ENCODE measurements around the gene LCP2. TPM values are rescaled to one million over a fixed set of nuclear protein-coding genes. Genes with fewer than 3 reads are reported as not detected.

The LCP2 gene
- total RNA-seq, 4 donors from 2014 or later = 1.5 to 8.9 (median 7.7) TPM; not detected in 1

GRCh38 chr5:170292179-170293104, 5.1 kb downstream of the LCP2 start:
- Histone ChIP-seq H3K27ac (no peak overlapping the region), H3K4me3 (no peak overlapping the region), H3K36me3 (no peaks in the 10 kb centered on the region), H3K4me1 (peaks cover 30% of the 10 kb centered on the region), H3K9me3 (no peaks in the 10 kb centered on the region), H3K27me3 (no peaks in the 10 kb centered on the region)
- no peak for TF ChIP-seq POLR2AphosphoS5 (IDR thresholded peaks at IDR 0.05)
- TF ChIP-seq, protein P1, sequence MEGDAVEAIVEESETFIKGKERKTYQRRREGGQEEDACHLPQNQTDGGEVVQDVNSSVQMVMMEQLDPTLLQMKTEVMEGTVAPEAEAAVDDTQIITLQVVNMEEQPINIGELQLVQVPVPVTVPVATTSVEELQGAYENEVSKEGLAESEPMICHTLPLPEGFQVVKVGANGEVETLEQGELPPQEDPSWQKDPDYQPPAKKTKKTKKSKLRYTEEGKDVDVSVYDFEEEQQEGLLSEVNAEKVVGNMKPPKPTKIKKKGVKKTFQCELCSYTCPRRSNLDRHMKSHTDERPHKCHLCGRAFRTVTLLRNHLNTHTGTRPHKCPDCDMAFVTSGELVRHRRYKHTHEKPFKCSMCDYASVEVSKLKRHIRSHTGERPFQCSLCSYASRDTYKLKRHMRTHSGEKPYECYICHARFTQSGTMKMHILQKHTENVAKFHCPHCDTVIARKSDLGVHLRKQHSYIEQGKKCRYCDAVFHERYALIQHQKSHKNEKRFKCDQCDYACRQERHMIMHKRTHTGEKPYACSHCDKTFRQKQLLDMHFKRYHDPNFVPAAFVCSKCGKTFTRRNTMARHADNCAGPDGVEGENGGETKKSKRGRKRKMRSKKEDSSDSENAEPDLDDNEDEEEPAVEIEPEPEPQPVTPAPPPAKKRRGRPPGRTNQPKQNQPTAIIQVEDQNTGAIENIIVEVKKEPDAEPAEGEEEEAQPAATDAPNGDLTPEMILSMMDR (IDR thresholded peaks at IDR 0.05) = no peak
- TF ChIP-seq EP300 (IDR thresholded peaks at IDR 0.05) = no peak
- TF ChIP-seq POLR2A (IDR thresholded peaks at IDR 0.05) = no peak
- WGBS = 93% methylated on average over 4 of the region's 4 CpGs
- DNase-seq (ENCODE audit: low spot score in 2 of 2) = no peak

GRCh38 chr5:170290498-170290897, 7.1 kb downstream of the LCP2 start:
- Histone ChIP-seq H3K36me3 (no peaks in the 10 kb centered on the region), H3K27ac (no peak overlapping the region), H3K4me1 (peaks cover 30% of the 10 kb centered on the region), H3K9me3 (no peaks in the 10 kb centered on the region), H3K27me3 (no peaks in the 10 kb centered on the region), H3K4me3 (no peak overlapping the region)
- TF ChIP-seq, protein P1 (IDR thresholded peaks at IDR 0.05) = no peak
- no peak for TF ChIP-seq EP300 (IDR thresholded peaks at IDR 0.05)
- TF ChIP-seq POLR2AphosphoS5 (IDR thresholded peaks at IDR 0.05) = no peak
- no peak for TF ChIP-seq POLR2A (IDR thresholded peaks at IDR 0.05)
- 86% methylated on average over 3 of the region's 3 CpGs for WGBS
- DNase-seq (ENCODE audit: low spot score in 2 of 2) = no peak

- H3K36me3 ChIP-seq = no peaks in the 10 kb centered on the region
- no peak overlapping the region for H3K4me3 ChIP-seq
- no peaks in the 10 kb centered on the region for H3K9me3 ChIP-seq
- peaks cover 30% of the 10 kb centered on the region for H3K4me1 ChIP-seq
- H3K27me3 ChIP-seq = no peaks in the 10 kb centered on the region
- DNase-seq (ENCODE audit: low spot score in 2 of 2) = no peak
- no peak for TF ChIP-seq POLR2A (IDR thresholded peaks at IDR 0.05)
- TF ChIP-seq EP300 (IDR thresholded peaks at IDR 0.05) = no peak
- TF ChIP-seq POLR2AphosphoS5 (IDR thresholded peaks at IDR 0.05) = no peak
- TF ChIP-seq, protein P1 (IDR thresholded peaks at IDR 0.05) = no peak
- WGBS = 56% methylated on average over 4 of the region's 4 CpGs
- H3K27ac ChIP-seq = no peak overlapping the region
Measured at GRCh38 chr5:170289764-170290163, 7.8 kb downstream of the LCP2 start.

DNA sequence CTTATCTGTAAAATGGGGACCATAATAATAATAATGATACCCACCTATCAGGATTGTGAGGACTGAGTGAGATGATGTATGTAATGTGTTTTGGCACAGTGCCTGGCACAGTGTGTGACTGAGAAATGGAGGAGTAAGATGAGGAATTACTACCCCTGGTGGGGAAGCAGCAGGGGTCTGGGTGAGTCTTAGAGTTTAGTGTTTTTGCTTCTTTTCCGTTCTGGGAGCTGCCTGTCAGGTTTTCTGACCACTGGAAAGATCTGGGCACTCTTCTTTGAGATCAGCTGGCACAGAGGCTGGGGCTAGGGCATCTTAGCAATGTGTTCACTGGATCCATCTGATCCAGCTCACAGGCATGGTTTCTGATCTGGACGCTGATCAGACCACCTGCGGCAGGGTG, 8.5 kb downstream of the LCP2 start:
- WGBS = 39% methylated on average over 3 of the region's 3 CpGs
- no peaks in the 10 kb centered on the region for H3K36me3 ChIP-seq
- no peak for TF ChIP-seq POLR2AphosphoS5 (IDR thresholded peaks at IDR 0.05)
- TF ChIP-seq POLR2A (IDR thresholded peaks at IDR 0.05) = no peak
- TF ChIP-seq, protein P1 (IDR thresholded peaks at IDR 0.05) = no peak
- no peak for TF ChIP-seq EP300 (IDR thresholded peaks at IDR 0.05)

GRCh38 chr5:170288551-170288950, 9.0 kb downstream of the LCP2 start:
- Histone ChIP-seq H3K4me3 (no peak overlapping the region), H3K27ac (no peak overlapping the region), H3K9me3 (no peaks in the 10 kb centered on the region), H3K36me3 (no peaks in the 10 kb centered on the region), H3K4me1 (peaks cover 30% of the 10 kb centered on the region), H3K27me3 (no peaks in the 10 kb centered on the region)
- WGBS = 67% methylated on average over 3 of the region's 3 CpGs
- DNase-seq (ENCODE audit: low spot score in 2 of 2) = no peak
- no peak for TF ChIP-seq POLR2AphosphoS5 (IDR thresholded peaks at IDR 0.05)
- no peak for TF ChIP-seq POLR2A (IDR thresholded peaks at IDR 0.05)
- TF ChIP-seq, protein P1 (IDR thresholded peaks at IDR 0.05) = no peak
- TF ChIP-seq EP300 (IDR thresholded peaks at IDR 0.05) = no peak

More for the DNA sequence above, 8.5 kb downstream of the LCP2 start:
- no peak overlapping the region for H3K27ac ChIP-seq
- no peaks in the 10 kb centered on the region for H3K27me3 ChIP-seq
- H3K4me1 ChIP-seq = peaks cover 30% of the 10 kb centered on the region
- H3K4me3 ChIP-seq = no peak overlapping the region
- DNase-seq (ENCODE audit: low spot score in 2 of 2) = no peak
- H3K9me3 ChIP-seq = no peaks in the 10 kb centered on the region
